ENCODE data around the gene TMEM92.

The TMEM92 gene

DNA sequence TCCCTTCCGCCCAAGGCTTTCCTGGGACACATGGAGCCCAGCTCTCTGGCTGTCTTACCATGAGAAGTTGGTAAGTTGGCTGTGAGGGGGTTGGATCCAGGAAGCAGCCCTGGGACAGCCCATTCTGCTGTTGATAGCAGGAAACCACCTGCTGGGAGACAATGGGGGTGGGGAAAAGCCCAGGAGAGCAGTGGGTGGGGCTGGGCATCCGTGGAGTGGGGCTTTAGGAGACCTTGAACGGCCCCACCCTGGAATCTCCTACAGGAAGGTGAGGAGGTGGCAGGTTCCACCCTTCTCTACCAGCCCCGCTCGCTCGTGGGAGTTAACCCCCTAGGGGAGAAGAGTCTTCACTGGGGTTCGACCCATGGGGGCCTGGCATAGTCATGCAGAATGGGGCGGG is 5.8 kb downstream of the TMEM92 start:
- no peak overlapping the region for H4K91ac ChIP-seq (ENCODE audit: low read depth, low read length)

GRCh38 chr17:50280801-50281441 is 6.7 kb downstream of the TMEM92 start:
- no peak overlapping the region for H3K9ac ChIP-seq (ENCODE audit: low read length)
- no peaks in the 10 kb centered on the region for H3K79me1 ChIP-seq (ENCODE audit: low read length)
- DNase-seq, result no peak
- H3K4me1 ChIP-seq (ENCODE audit: control insufficient read depth in 1 of 2, insufficient read depth in 2 of 2, low read length in 2 of 2), result no peaks in the 10 kb centered on the region
- H3K9me3 ChIP-seq (ENCODE audit: insufficient read depth, low read depth, low read length), result peaks cover 5% of the 10 kb centered on the region
- no peak overlapping the region for H2BK12ac ChIP-seq (ENCODE audit: low read length)
- WGBS (ENCODE audit: extremely low coverage, insufficient coverage, insufficient read length), result no CpG with 5 or more reads among the region's 7 CpGs
- H4K91ac ChIP-seq (ENCODE audit: low read depth, low read length), result no peak overlapping the region
- H3K36me3 ChIP-seq (ENCODE audit: control insufficient read depth in 1 of 2, insufficient read depth in 2 of 2, low read length in 2 of 2), result peaks cover 0 to 3% of the 10 kb centered on the region in 2 experiments
- H4K12ac ChIP-seq (ENCODE audit: low read depth, low read length), result no peak overlapping the region
- H3K4me3 ChIP-seq (ENCODE audit: low read depth, low read length), result no peak overlapping the region
- H2BK5ac ChIP-seq (ENCODE audit: low read depth, low read length, poor library complexity), result no peak overlapping the region
- H3K4me2 ChIP-seq (ENCODE audit: low read length), result no peak overlapping the region
- H3K4ac ChIP-seq (ENCODE audit: low read depth, low read length), result no peak overlapping the region
- H3K27ac ChIP-seq (ENCODE audit: low read depth, low read length), result no peak overlapping the region
- H2AK5ac ChIP-seq (ENCODE audit: low read length), result no peak overlapping the region
- H3K14ac ChIP-seq (ENCODE audit: low read length), result no peak overlapping the region
- no peak overlapping the region for H3K23ac ChIP-seq (ENCODE audit: low read length)
- H3K27me3 ChIP-seq (ENCODE audit: insufficient read depth, low read length), result no peaks in the 10 kb centered on the region
- no peak overlapping the region for H3K18ac ChIP-seq (ENCODE audit: low read length)
- H2BK120ac ChIP-seq (ENCODE audit: insufficient read depth, low read length, poor library complexity), result no peak overlapping the region
- H2AFZ ChIP-seq (ENCODE audit: insufficient read depth, low read length, poor library complexity), result no peak overlapping the region
- no peaks in the 10 kb centered on the region for H3K79me2 ChIP-seq (ENCODE audit: control insufficient read depth, insufficient read depth, low read length, poor library complexity)
- H4K8ac ChIP-seq (ENCODE audit: low read depth, low read length), result no peak overlapping the region

More for the DNA sequence above, 5.8 kb downstream of the TMEM92 start:
- no CpG with 5 or more reads among the region's 8 CpGs for WGBS (ENCODE audit: extremely low coverage, insufficient coverage, insufficient read length)
- no peaks in the 10 kb centered on the region for H3K27me3 ChIP-seq (ENCODE audit: insufficient read depth, low read length)
- H3K4me1 ChIP-seq (ENCODE audit: control insufficient read depth in 1 of 2, insufficient read depth in 2 of 2, low read length in 2 of 2), result no peaks in the 10 kb centered on the region
- no peak overlapping the region for H2AK5ac ChIP-seq (ENCODE audit: low read length)
- no peak overlapping the region for H4K12ac ChIP-seq (ENCODE audit: low read depth, low read length)
- H3K79me2 ChIP-seq (ENCODE audit: control insufficient read depth, insufficient read depth, low read length, poor library complexity), result no peaks in the 10 kb centered on the region
- H2BK5ac ChIP-seq (ENCODE audit: low read depth, low read length, poor library complexity), result no peak overlapping the region
- no peak overlapping the region for H3K4me3 ChIP-seq (ENCODE audit: low read depth, low read length)
- H4K8ac ChIP-seq (ENCODE audit: low read depth, low read length), result no peak overlapping the region
- no peak overlapping the region for H3K4ac ChIP-seq (ENCODE audit: low read depth, low read length)
- no peak overlapping the region for H2BK120ac ChIP-seq (ENCODE audit: insufficient read depth, low read length, poor library complexity)
- H3K23ac ChIP-seq (ENCODE audit: low read length), result no peak overlapping the region
- no peak overlapping the region for H3K4me2 ChIP-seq (ENCODE audit: low read length)
- no peak overlapping the region for H3K27ac ChIP-seq (ENCODE audit: low read depth, low read length)
- DNase-seq, result no peak
- no peak overlapping the region for H3K18ac ChIP-seq (ENCODE audit: low read length)
- no peaks in the 10 kb centered on the region for H3K79me1 ChIP-seq (ENCODE audit: low read length)
- peaks cover 0 to 3% of the 10 kb centered on the region in 2 experiments for H3K36me3 ChIP-seq (ENCODE audit: control insufficient read depth in 1 of 2, insufficient read depth in 2 of 2, low read length in 2 of 2)
- peaks cover 5% of the 10 kb centered on the region for H3K9me3 ChIP-seq (ENCODE audit: insufficient read depth, low read depth, low read length)
- no peak overlapping the region for H3K9ac ChIP-seq (ENCODE audit: low read length)
- H2AFZ ChIP-seq (ENCODE audit: insufficient read depth, low read length, poor library complexity), result no peak overlapping the region
- H3K14ac ChIP-seq (ENCODE audit: low read length), result no peak overlapping the region
- no peak overlapping the region for H2BK12ac ChIP-seq (ENCODE audit: low read length)

DNA sequence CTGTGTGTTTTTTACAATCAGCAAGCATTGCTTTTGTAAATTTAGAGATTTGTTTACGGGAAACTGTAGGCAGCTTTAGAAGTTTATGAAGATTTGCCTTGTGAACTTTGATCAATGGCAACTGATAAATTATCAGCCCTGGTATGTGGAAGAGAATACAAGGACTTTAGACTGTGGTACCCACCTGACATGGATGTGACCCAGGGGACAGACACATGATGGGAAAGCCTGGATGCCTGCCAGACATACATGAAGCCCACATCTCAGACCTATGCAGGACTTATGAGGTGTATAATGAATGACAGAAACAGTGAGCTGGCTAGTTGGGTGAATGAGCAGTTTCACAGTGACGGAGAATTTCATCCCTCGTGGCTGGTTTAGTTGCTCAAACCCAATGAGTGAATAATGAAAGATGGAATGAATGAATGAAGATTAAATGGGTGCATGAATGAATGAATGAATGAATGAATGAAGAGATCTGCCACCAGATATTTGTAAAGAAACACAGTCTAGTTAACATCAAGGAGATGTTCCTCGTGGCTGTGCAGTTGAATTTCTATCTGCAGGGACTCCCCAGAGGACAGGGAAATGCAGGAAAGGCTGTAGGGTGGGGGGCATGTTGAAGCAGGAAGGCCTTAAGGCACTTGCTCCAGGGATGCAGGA is 7.6 kb downstream of the TMEM92 start:
- Histone ChIP-seq H2BK5ac (ENCODE audit: low read depth, low read length, poor library complexity) (no peak overlapping the region), H3K79me2 (ENCODE audit: control insufficient read depth, insufficient read depth, low read length, poor library complexity) (no peaks in the 10 kb centered on the region), H3K27me3 (ENCODE audit: insufficient read depth, low read length) (no peaks in the 10 kb centered on the region), H3K23ac (ENCODE audit: low read length) (no peak overlapping the region), H3K9ac (ENCODE audit: low read length) (no peak overlapping the region), H2AK5ac (ENCODE audit: low read length) (no peak overlapping the region), H2BK120ac (ENCODE audit: insufficient read depth, low read length, poor library complexity) (no peak overlapping the region), H4K8ac (ENCODE audit: low read depth, low read length) (no peak overlapping the region), H3K18ac (ENCODE audit: low read length) (no peak overlapping the region), H3K4me3 (ENCODE audit: low read depth, low read length) (no peak overlapping the region), H3K4ac (ENCODE audit: low read depth, low read length) (no peak overlapping the region), H3K27ac (ENCODE audit: low read depth, low read length) (no peak overlapping the region), H3K79me1 (ENCODE audit: low read length) (no peaks in the 10 kb centered on the region), H2AFZ (ENCODE audit: insufficient read depth, low read length, poor library complexity) (no peak overlapping the region), H3K4me1 (ENCODE audit: control insufficient read depth in 1 of 2, insufficient read depth in 2 of 2, low read length in 2 of 2) (no peaks in the 10 kb centered on the region), H3K14ac (ENCODE audit: low read length) (no peak overlapping the region), H4K12ac (ENCODE audit: low read depth, low read length) (no peak overlapping the region), H3K9me3 (ENCODE audit: insufficient read depth, low read depth, low read length) (peaks cover 5% of the 10 kb centered on the region), H3K4me2 (ENCODE audit: low read length) (no peak overlapping the region), H3K36me3 (ENCODE audit: control insufficient read depth in 1 of 2, insufficient read depth in 2 of 2, low read length in 2 of 2) (peaks cover 0 to 3% of the 10 kb centered on the region in 2 experiments), H2BK12ac (ENCODE audit: low read length) (no peak overlapping the region), H4K91ac (ENCODE audit: low read depth, low read length) (no peak overlapping the region)
- DNase-seq, result no peak
- WGBS (ENCODE audit: extremely low coverage, insufficient coverage, insufficient read length), result no CpG with 5 or more reads among the region's 4 CpGs

GRCh38 chr17:50283246-50283645 is 9.0 kb downstream of the TMEM92 start:
- DNase-seq, result no peak
- H3K27me3 ChIP-seq (ENCODE audit: insufficient read depth, low read length), result no peaks in the 10 kb centered on the region
- H3K4me1 ChIP-seq (ENCODE audit: control insufficient read depth in 1 of 2, insufficient read depth in 2 of 2, low read length in 2 of 2), result no peaks in the 10 kb centered on the region
- H3K79me2 ChIP-seq (ENCODE audit: control insufficient read depth, insufficient read depth, low read length, poor library complexity), result no peaks in the 10 kb centered on the region
- no peak overlapping the region for H3K23ac ChIP-seq (ENCODE audit: low read length)
- no peak overlapping the region for H2AK5ac ChIP-seq (ENCODE audit: low read length)
- no CpG with 5 or more reads among the region's 10 CpGs for WGBS (ENCODE audit: extremely low coverage, insufficient coverage, insufficient read length)
- peaks cover 0 to 3% of the 10 kb centered on the region in 2 experiments for H3K36me3 ChIP-seq (ENCODE audit: control insufficient read depth in 1 of 2, insufficient read depth in 2 of 2, low read length in 2 of 2)
- no peak overlapping the region for H3K9ac ChIP-seq (ENCODE audit: low read length)
- H2BK12ac ChIP-seq (ENCODE audit: low read length), result no peak overlapping the region
- H3K14ac ChIP-seq (ENCODE audit: low read length), result no peak overlapping the region
- H3K27ac ChIP-seq (ENCODE audit: low read depth, low read length), result no peak overlapping the region
- H3K18ac ChIP-seq (ENCODE audit: low read length), result no peak overlapping the region
- no peak overlapping the region for H3K4me3 ChIP-seq (ENCODE audit: low read depth, low read length)
- no peak overlapping the region for H4K8ac ChIP-seq (ENCODE audit: low read depth, low read length)
- H3K79me1 ChIP-seq (ENCODE audit: low read length), result no peaks in the 10 kb centered on the region
- peaks cover 5% of the 10 kb centered on the region for H3K9me3 ChIP-seq (ENCODE audit: insufficient read depth, low read depth, low read length)
- no peak overlapping the region for H4K91ac ChIP-seq (ENCODE audit: low read depth, low read length)
- no peak overlapping the region for H3K4ac ChIP-seq (ENCODE audit: low read depth, low read length)
- H4K12ac ChIP-seq (ENCODE audit: low read depth, low read length), result no peak overlapping the region
- no peak overlapping the region for H3K4me2 ChIP-seq (ENCODE audit: low read length)
- H2BK120ac ChIP-seq (ENCODE audit: insufficient read depth, low read length, poor library complexity), result no peak overlapping the region
- no peak overlapping the region for H2BK5ac ChIP-seq (ENCODE audit: low read depth, low read length, poor library complexity)
- H2AFZ ChIP-seq (ENCODE audit: insufficient read depth, low read length, poor library complexity), result no peak overlapping the region

All from trophoblast cell (in vitro differentiated cells and primary cell).